ENCODE measurements around the gene WNT5A.

WNT5A gene

DNA sequence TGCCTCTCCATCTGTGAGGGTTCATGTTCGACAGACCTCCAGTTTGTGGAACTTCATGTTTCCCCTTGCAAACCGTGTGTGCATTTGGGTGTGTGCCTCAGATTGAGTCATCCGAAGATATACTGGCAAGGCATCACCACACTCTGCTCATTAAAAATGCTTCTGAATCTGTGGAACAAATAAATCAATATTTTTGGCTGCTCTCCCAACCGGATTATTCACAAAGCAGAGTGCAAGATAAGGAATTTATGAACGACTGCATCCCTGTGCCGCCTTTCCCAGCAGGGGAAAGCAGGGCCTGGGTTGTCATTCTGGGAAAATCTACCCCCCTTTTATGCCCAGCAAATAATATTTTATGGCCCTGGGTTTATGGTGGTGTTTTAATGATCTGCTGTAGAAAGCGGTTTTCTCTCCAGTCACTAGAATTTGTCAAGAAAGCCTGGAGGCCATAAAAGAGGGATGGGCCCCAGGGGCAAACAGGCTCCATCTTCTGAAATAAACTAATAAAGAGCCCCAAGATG is 4.2 kb upstream of the WNT5A start:
- FAIRE-seq (no peak), DNase-seq (ENCODE audit: insufficient read length, low spot score) (no peak)

DNA sequence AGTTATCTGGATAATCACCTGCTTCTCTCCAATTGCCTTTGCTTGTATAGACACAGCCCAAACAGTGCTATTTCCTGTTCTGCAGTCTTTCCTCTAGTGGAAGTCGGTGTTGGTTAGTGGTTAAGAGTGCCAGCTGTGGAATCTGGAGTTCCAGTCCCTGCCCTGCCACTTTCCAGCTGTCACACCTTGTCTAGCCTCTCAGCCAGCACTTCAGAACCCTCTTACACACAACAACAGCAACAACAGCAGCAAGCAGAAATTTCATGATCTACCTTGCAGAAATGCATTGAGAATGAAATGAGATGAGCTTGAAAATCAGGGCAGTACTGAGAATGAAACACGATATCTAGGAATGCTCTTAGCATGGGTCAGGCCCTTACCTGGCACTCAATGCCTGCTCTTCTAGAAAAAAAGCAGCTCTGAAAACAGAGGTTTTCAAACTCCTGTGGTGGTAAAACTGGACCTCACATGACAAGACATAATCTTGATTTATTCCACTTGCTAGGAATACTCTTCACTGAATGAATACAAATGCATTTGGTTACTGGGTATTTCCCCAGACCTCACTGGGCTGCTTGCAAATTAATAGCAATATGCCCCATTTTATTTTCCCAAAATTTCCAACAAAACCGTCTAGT is 3.3 kb upstream of the WNT5A start:
- TF ChIP-seq POLR2AphosphoS5 (IDR thresholded peaks at IDR 0.05; ENCODE audit: low read depth, low read length) = no peak
- no peak for TF ChIP-seq SPI1 (IDR thresholded peaks at IDR 0.05; ENCODE audit: low read depth, low read length)
- DNase-seq (ENCODE audit: insufficient read length, low spot score) = no peak
- no peak for FAIRE-seq

More for the DNA sequence above, 4.2 kb upstream of the WNT5A start:
- no peak for TF ChIP-seq POU2F2 (IDR thresholded peaks at IDR 0.05; ENCODE audit: low read depth, low read length)
- no peak for TF ChIP-seq TAF1 (IDR thresholded peaks at IDR 0.05; ENCODE audit: low read depth, low read length)
- no peak for TF ChIP-seq SPI1 (IDR thresholded peaks at IDR 0.05; ENCODE audit: low read depth, low read length)
- TF ChIP-seq POLR2AphosphoS5 (IDR thresholded peaks at IDR 0.05; ENCODE audit: low read depth, low read length) = no peak
- TF ChIP-seq PAX5 (IDR thresholded peaks at IDR 0.05; ENCODE audit: insufficient read depth, low read length, severe bottlenecking) = no peak
- no peak for TF ChIP-seq POLR2A (IDR thresholded peaks at IDR 0.05; ENCODE audit: low read depth, low read length)

DNA sequence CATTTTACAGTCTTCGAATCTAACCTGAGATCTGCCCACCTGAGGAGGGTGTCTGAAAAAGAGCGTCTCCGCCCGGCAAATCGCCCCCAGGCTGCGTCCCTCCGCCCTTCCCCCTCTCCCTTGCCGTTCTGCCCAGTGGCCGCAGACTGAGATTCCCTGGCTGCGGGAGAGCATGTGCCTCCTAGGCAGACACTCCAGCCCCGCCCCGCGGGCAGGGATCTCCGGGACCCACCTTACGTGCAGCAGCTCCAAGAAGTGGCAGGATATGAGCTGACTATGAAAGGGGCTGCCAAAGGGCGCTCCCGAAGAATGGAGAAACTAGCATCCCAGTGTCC is 2.7 kb upstream of the WNT5A start:
- DNase-seq (ENCODE audit: insufficient read length, low spot score) (no peak), FAIRE-seq (no peak)
- TF ChIP-seq POU2F2 (IDR thresholded peaks at IDR 0.05; ENCODE audit: low read depth, low read length) (no peak), PAX5 (IDR thresholded peaks at IDR 0.05; ENCODE audit: insufficient read depth, low read length, severe bottlenecking) (no peak), TAF1 (IDR thresholded peaks at IDR 0.05; ENCODE audit: low read depth, low read length) (no peak), SPI1 (IDR thresholded peaks at IDR 0.05; ENCODE audit: low read depth, low read length) (no peak), POLR2A (IDR thresholded peaks at IDR 0.05; ENCODE audit: low read depth, low read length) (no peak), POLR2AphosphoS5 (IDR thresholded peaks at IDR 0.05; ENCODE audit: low read depth, low read length) (no peak)

DNA sequence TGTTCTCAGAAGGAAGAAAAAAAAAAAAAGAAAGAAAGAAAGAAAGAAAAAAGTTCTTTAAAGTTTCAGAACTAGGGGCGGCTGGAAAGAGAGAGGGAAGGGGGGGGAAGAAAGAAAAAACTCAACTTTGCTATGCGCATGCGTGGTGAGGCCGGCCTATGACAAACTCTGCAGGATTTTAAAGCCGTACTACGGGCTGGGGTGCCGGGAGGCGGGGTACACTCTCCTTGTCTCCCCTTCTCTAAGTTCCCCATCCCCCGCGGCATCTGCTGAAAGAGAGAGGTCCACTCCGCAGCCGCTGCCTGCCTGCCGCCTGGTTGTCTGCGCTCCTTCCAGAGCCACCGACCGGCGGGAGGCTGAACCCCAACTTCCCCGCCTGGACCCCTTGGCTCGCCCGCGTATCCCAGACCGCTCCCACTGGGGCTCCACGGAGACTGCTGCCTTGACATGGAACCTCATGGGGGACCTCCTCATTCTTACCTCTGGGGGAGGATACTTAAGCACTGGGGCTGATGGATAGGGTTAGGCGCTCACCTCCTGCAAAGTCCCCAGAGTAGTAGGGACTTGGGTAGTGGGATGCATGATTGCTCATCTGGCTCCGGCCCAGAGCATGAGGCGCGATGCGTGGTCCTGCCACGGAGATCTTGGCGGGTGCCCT is 1.4 kb upstream of the WNT5A start:
- no peak for TF ChIP-seq PAX5 (IDR thresholded peaks at IDR 0.05; ENCODE audit: insufficient read depth, low read length, severe bottlenecking)
- FAIRE-seq = peak; percentile 65
- no peak for DNase-seq (ENCODE audit: insufficient read length, low spot score)

DNA sequence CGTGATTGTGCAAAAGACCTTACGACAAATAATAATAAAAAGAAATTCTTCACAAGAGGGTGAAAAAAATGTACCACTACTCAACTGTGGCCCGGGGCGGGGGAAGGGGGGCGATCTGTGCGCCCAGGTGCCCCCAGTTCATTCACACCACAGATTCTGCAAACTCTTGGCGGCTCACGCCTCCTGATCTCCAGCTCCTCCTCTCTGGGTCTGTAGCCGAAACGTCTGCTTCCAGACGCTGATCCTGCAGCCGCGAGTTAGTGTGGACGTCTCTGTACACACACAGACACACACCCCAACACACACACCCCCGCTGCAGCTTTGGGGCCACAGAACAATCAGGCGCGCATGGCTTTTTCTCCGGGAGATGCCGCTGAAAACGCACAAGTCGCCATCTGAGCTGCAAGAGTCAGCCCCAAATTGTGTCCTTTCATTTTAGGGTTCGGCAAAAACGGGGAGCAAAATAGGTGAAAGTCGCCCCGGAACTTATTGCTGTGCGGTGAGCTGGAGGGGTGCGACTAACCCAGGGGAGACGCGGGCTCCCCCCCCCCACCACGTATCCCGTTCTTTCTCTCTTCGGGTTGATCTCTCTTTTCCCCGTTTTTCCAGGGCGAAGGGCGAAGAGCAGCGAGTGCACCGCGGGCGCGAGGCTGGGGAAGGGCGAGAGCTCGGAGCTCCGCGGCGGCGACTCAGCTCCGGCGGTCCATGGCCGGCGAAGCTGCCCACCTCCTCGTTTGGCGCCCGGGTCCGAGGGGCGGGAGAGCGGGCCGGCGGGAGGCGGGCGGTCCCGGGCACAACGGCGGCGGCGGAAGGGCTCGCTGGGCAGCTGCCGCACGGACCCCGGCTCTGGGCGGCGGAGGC is 505 bp upstream of the WNT5A start:
- DNase-seq (ENCODE audit: insufficient read length, low spot score) (no peak), FAIRE-seq (peak; percentile 56)
- TF ChIP-seq POU2F2 (IDR thresholded peaks at IDR 0.05; ENCODE audit: low read depth, low read length) (no peak), TAF1 (IDR thresholded peaks at IDR 0.05; ENCODE audit: low read depth, low read length) (no peak), POLR2AphosphoS5 (IDR thresholded peaks at IDR 0.05; ENCODE audit: low read depth, low read length) (no peak), SPI1 (IDR thresholded peaks at IDR 0.05; ENCODE audit: low read depth, low read length) (no peak), POLR2A (IDR thresholded peaks at IDR 0.05; ENCODE audit: low read depth, low read length) (no peak), PAX5 (IDR thresholded peaks at IDR 0.05; ENCODE audit: insufficient read depth, low read length, severe bottlenecking) (no peak)

DNA sequence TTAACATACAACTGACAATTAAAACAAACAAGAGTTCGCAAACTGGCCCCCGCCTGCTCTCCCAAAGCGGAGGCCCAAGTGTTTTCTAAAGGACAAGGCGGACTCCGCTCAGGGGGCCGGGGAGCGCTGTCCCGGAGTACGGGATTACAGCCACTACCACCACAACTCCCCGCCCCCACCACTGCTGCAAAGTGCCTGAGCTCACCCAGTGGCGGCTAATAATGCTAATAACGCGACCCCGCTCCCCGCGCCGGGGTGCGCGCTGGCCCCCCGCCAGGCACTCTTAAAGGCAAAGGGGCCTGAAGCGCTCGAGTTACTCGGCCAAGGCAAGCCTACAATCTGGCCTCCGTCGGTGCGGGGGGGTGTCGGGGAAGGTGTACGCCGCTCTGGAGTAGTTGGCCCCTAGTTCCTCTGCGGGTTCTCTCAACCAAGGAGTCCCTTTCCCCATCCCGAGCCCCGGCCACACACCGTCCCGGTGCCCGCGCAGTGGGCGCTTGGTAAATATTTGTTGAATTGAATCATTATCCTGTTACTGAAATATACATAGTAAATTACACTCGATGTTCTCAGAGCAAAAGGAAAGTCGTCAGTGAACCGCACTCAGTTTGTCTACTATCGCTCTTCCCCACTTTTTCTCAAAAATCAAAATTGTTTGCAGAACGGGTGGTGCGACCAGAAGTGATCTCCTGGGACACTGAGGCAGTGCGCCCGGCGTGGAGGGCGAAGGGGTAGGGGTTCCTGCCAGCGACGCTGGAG is 827 bp downstream of the WNT5A start:
- TF ChIP-seq TAF1 (IDR thresholded peaks at IDR 0.05; ENCODE audit: low read depth, low read length) (no peak), POLR2A (IDR thresholded peaks at IDR 0.05; ENCODE audit: low read depth, low read length) (no peak), SPI1 (IDR thresholded peaks at IDR 0.05; ENCODE audit: low read depth, low read length) (no peak), POU2F2 (IDR thresholded peaks at IDR 0.05; ENCODE audit: low read depth, low read length) (no peak), PAX5 (IDR thresholded peaks at IDR 0.05; ENCODE audit: insufficient read depth, low read length, severe bottlenecking) (no peak), POLR2AphosphoS5 (IDR thresholded peaks at IDR 0.05; ENCODE audit: low read depth, low read length) (no peak)
- FAIRE-seq (no peak), DNase-seq (ENCODE audit: insufficient read length, low spot score) (no peak)

DNA sequence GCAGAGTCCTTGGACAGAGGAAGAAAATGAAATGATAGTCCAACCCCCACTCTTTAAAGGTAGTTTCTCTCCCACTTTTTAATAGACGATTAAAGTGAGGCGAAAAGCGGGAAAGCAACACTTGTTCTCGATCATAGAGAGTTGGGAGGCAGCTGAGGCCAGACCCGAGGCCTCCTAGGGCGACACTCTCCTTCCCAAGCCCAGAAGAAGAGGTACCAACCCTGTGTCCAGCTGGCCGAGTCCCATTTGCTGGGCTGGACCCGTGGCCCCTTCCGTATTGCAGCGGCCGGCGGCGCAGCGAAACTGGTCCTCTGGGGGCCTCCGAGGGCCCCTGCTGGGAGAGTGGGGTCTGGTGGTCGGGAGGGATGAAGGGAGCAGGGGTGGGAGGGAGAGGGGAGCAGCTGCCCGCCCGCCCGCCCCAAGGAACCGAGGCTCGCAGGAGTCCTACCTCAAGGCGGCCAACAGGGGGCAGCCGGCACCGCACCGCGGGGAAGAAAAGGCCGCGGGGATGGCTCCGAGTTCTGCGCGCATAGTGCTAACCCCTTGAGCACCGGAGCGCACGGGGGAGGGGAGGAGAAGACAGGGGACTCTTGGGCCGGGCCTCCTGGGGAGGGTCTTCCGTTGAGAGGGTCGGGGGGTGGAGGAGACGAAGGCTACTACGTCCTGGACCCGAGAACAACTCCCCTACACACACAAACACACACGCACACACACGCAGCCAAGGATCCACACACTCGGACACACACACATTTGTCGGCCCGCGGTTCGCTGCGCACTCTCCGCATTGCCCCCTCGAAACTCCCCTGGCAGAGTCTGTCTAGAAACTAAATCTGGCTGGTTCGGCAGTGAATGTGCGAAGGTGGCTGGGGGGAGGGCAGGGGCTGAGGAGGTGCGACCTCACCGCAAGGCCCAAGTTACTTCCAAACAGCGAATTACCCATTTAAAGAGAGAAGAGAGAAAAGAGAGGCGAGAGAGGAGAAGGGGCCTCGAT is 2.0 kb downstream of the WNT5A start:
- DNase-seq (ENCODE audit: insufficient read length, low spot score) (peak; percentile 86), FAIRE-seq (peak; percentile 69)
- no peak for TF ChIP-seq POU2F2 (IDR thresholded peaks at IDR 0.05; ENCODE audit: low read depth, low read length)
- no peak for TF ChIP-seq POLR2AphosphoS5 (IDR thresholded peaks at IDR 0.05; ENCODE audit: low read depth, low read length)
- no peak for TF ChIP-seq POLR2A (IDR thresholded peaks at IDR 0.05; ENCODE audit: low read depth, low read length)
- TF ChIP-seq TAF1 (IDR thresholded peaks at IDR 0.05; ENCODE audit: low read depth, low read length) = no peak
- TF ChIP-seq PAX5 (IDR thresholded peaks at IDR 0.05; ENCODE audit: insufficient read depth, low read length, severe bottlenecking) = no peak
- TF ChIP-seq SPI1 (IDR thresholded peaks at IDR 0.05; ENCODE audit: low read depth, low read length) = no peak

DNA sequence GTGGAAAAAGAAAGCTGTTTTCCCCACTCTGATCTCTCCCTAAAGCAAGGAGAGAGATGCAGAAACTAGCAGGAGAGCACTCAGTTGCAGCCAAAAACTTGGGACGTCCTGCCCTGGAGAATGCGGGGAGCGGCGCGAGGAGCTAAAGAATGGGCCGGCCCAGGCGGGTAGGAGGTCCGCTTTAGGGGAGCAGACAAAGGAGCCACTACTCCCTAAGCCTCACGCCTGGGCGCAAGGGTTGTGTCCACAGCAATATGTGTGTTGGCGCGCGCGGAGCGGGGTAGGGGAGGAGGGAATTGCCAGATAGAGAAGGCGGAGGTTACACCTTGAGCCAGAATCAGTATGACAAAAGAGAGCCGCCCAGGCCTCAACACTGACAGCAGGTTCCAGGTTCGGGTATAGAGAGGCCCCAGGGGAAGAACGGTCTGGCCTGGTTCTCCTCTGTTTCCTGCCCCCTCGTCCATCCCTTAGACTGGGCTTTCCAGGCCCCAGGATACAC is 2.9 kb downstream of the WNT5A start:
- DNase-seq (ENCODE audit: insufficient read length, low spot score) (no peak), FAIRE-seq (no peak)
- TF ChIP-seq SPI1 (IDR thresholded peaks at IDR 0.05; ENCODE audit: low read depth, low read length) = no peak
- no peak for TF ChIP-seq PAX5 (IDR thresholded peaks at IDR 0.05; ENCODE audit: insufficient read depth, low read length, severe bottlenecking)
- no peak for TF ChIP-seq POLR2A (IDR thresholded peaks at IDR 0.05; ENCODE audit: low read depth, low read length)
- no peak for TF ChIP-seq POU2F2 (IDR thresholded peaks at IDR 0.05; ENCODE audit: low read depth, low read length)
- TF ChIP-seq POLR2AphosphoS5 (IDR thresholded peaks at IDR 0.05; ENCODE audit: low read depth, low read length) = no peak
- TF ChIP-seq TAF1 (IDR thresholded peaks at IDR 0.05; ENCODE audit: low read depth, low read length) = no peak
